Measurements from ENCODE around the gene TFR2.
A peak's percentile ranks its signal among the peaks of the same experiment; 100 is the strongest.

Gene TFR2

GRCh38 chr7:100600730-100601038, 40.7 kb downstream of the TFR2 start:
- Histone ChIP-seq H3K9ac (ENCODE audit: low read depth, low read length) (no peak overlapping the region), H3K36me3 (ENCODE audit: insufficient read depth, low read length) (no peaks in the 10 kb centered on the region; the same call in 1 of the 2 replicates), H3K4me1 (ENCODE audit: insufficient read depth, low read length) (peaks cover 10% of the 10 kb centered on the region; the same call in 1 of the 2 replicates), H3K9me3 (ENCODE audit: control insufficient read depth, insufficient read depth, low read length) (no peaks in the 10 kb centered on the region)

GRCh38 chr7:100599911-100600729, 41.2 kb downstream of the TFR2 start:
- no peaks in the 10 kb centered on the region; the same call in 1 of the 2 replicates for H3K36me3 ChIP-seq (ENCODE audit: insufficient read depth, low read length)
- H3K9me3 ChIP-seq (ENCODE audit: control insufficient read depth, insufficient read depth, low read length) = no peaks in the 10 kb centered on the region
- peaks cover 10% of the 10 kb centered on the region; the same call in 1 of the 2 replicates for H3K4me1 ChIP-seq (ENCODE audit: insufficient read depth, low read length)
- H3K9ac ChIP-seq (ENCODE audit: low read depth, low read length) = no peak overlapping the region

- Histone ChIP-seq H3K4me1 (ENCODE audit: insufficient read depth, low read length) (peaks cover 10% of the 10 kb centered on the region; the same call in 1 of the 2 replicates), H3K9me3 (ENCODE audit: control insufficient read depth, insufficient read depth, low read length) (no peaks in the 10 kb centered on the region), H3K9ac (ENCODE audit: low read depth, low read length) (no peak overlapping the region), H3K36me3 (ENCODE audit: insufficient read depth, low read length) (no peaks in the 10 kb centered on the region; the same call in 1 of the 2 replicates)
Measured at GRCh38 chr7:100598425-100598824, 42.9 kb downstream of the TFR2 start.

GRCh38 chr7:100595188-100595587, 46.2 kb downstream of the TFR2 start:
- Histone ChIP-seq H3K36me3 (ENCODE audit: insufficient read depth, low read length) (no peaks in the 10 kb centered on the region; the same call in 1 of the 2 replicates), H3K9me3 (ENCODE audit: control insufficient read depth, insufficient read depth, low read length) (no peaks in the 10 kb centered on the region), H3K9ac (ENCODE audit: low read depth, low read length) (no peak overlapping the region), H3K4me1 (ENCODE audit: insufficient read depth, low read length) (peaks cover under 1% of the 10 kb centered on the region; the same call in 1 of the 2 replicates)

GRCh38 chr7:100591596-100591995, 49.8 kb downstream of the TFR2 start:
- H3K9ac ChIP-seq (ENCODE audit: low read depth, low read length) = no peak overlapping the region
- H3K4me1 ChIP-seq (ENCODE audit: insufficient read depth, low read length) = peaks cover 11% of the 10 kb centered on the region; the same call in 1 of the 2 replicates
- no peaks in the 10 kb centered on the region for H3K9me3 ChIP-seq (ENCODE audit: control insufficient read depth, insufficient read depth, low read length)
- H3K36me3 ChIP-seq (ENCODE audit: insufficient read depth, low read length) = no peaks in the 10 kb centered on the region

- Histone ChIP-seq H3K9ac (ENCODE audit: low read depth, low read length) (peak overlapping the region; percentile 43; the same call in 1 of the 2 replicates), H3K4me1 (ENCODE audit: insufficient read depth, low read length) (peaks cover 11% of the 10 kb centered on the region; the same call in 1 of the 2 replicates), H3K36me3 (ENCODE audit: insufficient read depth, low read length) (no peaks in the 10 kb centered on the region), H3K9me3 (ENCODE audit: control insufficient read depth, insufficient read depth, low read length) (no peaks in the 10 kb centered on the region)
Measured at GRCh38 chr7:100590077-100590737, 51.1 kb downstream of the TFR2 start.

GRCh38 chr7:100589341-100589947, 51.9 kb downstream of the TFR2 start:
- Histone ChIP-seq H3K4me1 (ENCODE audit: insufficient read depth, low read length) (peaks cover 11% of the 10 kb centered on the region; the same call in 1 of the 2 replicates), H3K36me3 (ENCODE audit: insufficient read depth, low read length) (no peaks in the 10 kb centered on the region), H3K9me3 (ENCODE audit: control insufficient read depth, insufficient read depth, low read length) (no peaks in the 10 kb centered on the region), H3K9ac (ENCODE audit: low read depth, low read length) (peak overlapping the region; percentile 43)

GRCh38 chr7:100588438-100588837, 52.9 kb downstream of the TFR2 start:
- no peak overlapping the region for H3K9ac ChIP-seq (ENCODE audit: low read depth, low read length)
- H3K36me3 ChIP-seq (ENCODE audit: insufficient read depth, low read length) = no peaks in the 10 kb centered on the region
- H3K4me1 ChIP-seq (ENCODE audit: insufficient read depth, low read length) = peaks cover 11% of the 10 kb centered on the region; the same call in 1 of the 2 replicates
- H3K9me3 ChIP-seq (ENCODE audit: control insufficient read depth, insufficient read depth, low read length) = no peaks in the 10 kb centered on the region

GRCh38 chr7:100586266-100587025, 54.9 kb downstream of the TFR2 start, which contains the start of gene FBXO24:
TSS of gene FBXO24 (plus strand) at chr7:100586328. CDS start at chr7:100586626, 298 bp downstream.
- H3K9me3 ChIP-seq (ENCODE audit: control insufficient read depth, insufficient read depth, low read length) = no peaks in the 10 kb centered on the region
- peaks cover 3% of the 10 kb centered on the region; the same call in 1 of the 2 replicates for H3K36me3 ChIP-seq (ENCODE audit: insufficient read depth, low read length)
- H3K9ac ChIP-seq (ENCODE audit: low read depth, low read length) = peak within 1 kb of the TSS; percentile 84
- peaks cover 11% of the 10 kb centered on the region; the same call in 1 of the 2 replicates for H3K4me1 ChIP-seq (ENCODE audit: insufficient read depth, low read length)

GRCh38 chr7:100585511-100586265, 55.7 kb downstream of the TFR2 start, which contains the start of gene LRCH4:
TSS of gene LRCH4 (minus strand) at chr7:100586129. CDS start at chr7:100586100, 29 bp downstream.
- H3K36me3 ChIP-seq (ENCODE audit: insufficient read depth, low read length) = peaks cover 7% of the 10 kb centered on the region; the same call in 1 of the 2 replicates
- no peaks in the 10 kb centered on the region for H3K9me3 ChIP-seq (ENCODE audit: control insufficient read depth, insufficient read depth, low read length)
- H3K4me1 ChIP-seq (ENCODE audit: insufficient read depth, low read length) = peaks cover 11% of the 10 kb centered on the region; the same call in 1 of the 2 replicates
- H3K9ac ChIP-seq (ENCODE audit: low read depth, low read length) = peak within 1 kb of the TSS; percentile 84

- Histone ChIP-seq H3K4me1 (ENCODE audit: insufficient read depth, low read length) (peaks cover 7% of the 10 kb centered on the region; the same call in 1 of the 2 replicates), H3K9ac (ENCODE audit: low read depth, low read length) (peak overlapping the region; percentile 84), H3K9me3 (ENCODE audit: control insufficient read depth, insufficient read depth, low read length) (no peaks in the 10 kb centered on the region), H3K36me3 (ENCODE audit: insufficient read depth, low read length) (peaks cover 9% of the 10 kb centered on the region; the same call in 1 of the 2 replicates)
Measured at GRCh38 chr7:100584683-100585510, 56.5 kb downstream of the TFR2 start.

GRCh38 chr7:100584054-100584682, 57.2 kb downstream of the TFR2 start:
- Histone ChIP-seq H3K4me1 (ENCODE audit: insufficient read depth, low read length) (peaks cover under 1% of the 10 kb centered on the region; the same call in 1 of the 2 replicates), H3K9ac (ENCODE audit: low read depth, low read length) (peak overlapping the region; percentile 84), H3K36me3 (ENCODE audit: insufficient read depth, low read length) (peaks cover 13% of the 10 kb centered on the region; the same call in 1 of the 2 replicates), H3K9me3 (ENCODE audit: control insufficient read depth, insufficient read depth, low read length) (no peaks in the 10 kb centered on the region)

All from ES-I3 (cell line).